H7 (cell line): ENCODE data around the gene NMRK2. TPM values are rescaled to one million over a fixed set of nuclear protein-coding genes. Genes with fewer than 3 reads are reported as not detected.
"Not testable (repeated sequence)": the region's sequence is repeated elsewhere in the genome, so short reads cannot be mapped to it uniquely, and the experiment has no call there.

Source experiments
- DNase-seq: peaks from one replicate; pipeline ENCODE4 v3.0.0; 2012
- H3K27me3 ChIP-seq: 2 replicates; pipeline ENCODE4 v1.6.0; 2011; ENCODE audit warnings: mild to moderate bottlenecking, low read length; ENCODE audit not compliant: control insufficient read depth, insufficient read depth
- H3K36me3 ChIP-seq: replicated peaks from 2 replicates; pipeline ENCODE4 v1.5.1; 2011; ENCODE audit warnings: low read length; ENCODE audit not compliant: control insufficient read depth, insufficient read depth
- H3K4me3 ChIP-seq: 2 replicates; pipeline ENCODE4 v1.5.1; 2011; ENCODE audit warnings: low read depth, mild to moderate bottlenecking, control low read depth, low read length, moderate library complexity; ENCODE audit not compliant: insufficient read depth
- total RNA-seq: library from RNA; depleted of rRNA; stranded (reverse); fragments of >200 nt; shearing (Covaris generic); gene quantifications from 2 replicates; pipeline ENCODE4 v1.2.3, GENCODE V29; 2014

NMRK2 gene
- total RNA-seq, 1 experiment from 2014 or later: 60.1 TPM

DNA sequence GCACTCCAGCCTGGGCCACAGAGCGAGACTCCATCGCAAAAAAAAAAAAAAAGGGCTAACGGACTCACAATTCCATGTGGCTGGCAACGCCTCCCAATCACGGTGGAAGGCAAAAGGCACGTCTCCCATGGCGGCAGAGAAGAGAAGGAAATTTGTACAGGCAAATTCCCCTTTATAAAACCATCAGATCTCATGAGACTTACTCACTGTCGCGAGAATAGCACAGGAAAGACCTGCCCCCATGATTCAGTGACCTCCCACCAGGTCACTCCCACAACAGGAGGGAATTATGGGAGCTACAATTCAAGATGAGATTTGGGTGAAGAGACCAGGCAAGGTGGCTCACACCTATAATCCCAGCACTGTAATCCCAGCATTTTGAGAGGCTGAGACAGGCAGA is 18.7 kb upstream of the NMRK2 start:
- Histone ChIP-seq H3K27me3 (no peaks in the 10 kb centered on the region), H3K4me3 (no peak overlapping the region), H3K36me3 (peaks cover 21% of the 10 kb centered on the region)
- no peak for DNase-seq

- no peak for DNase-seq
- H3K4me3 ChIP-seq: no peak overlapping the region
- H3K27me3 ChIP-seq: no peaks in the 10 kb centered on the region
- H3K36me3 ChIP-seq: peaks cover 10% of the 10 kb centered on the region
Measured at GRCh38 chr19:3916033-3916432, 16.8 kb upstream of the NMRK2 start.

GRCh38 chr19:3919793-3920192 is 13.1 kb upstream of the NMRK2 start:
- Histone ChIP-seq H3K27me3 (no peaks in the 10 kb centered on the region), H3K4me3 (no peak overlapping the region), H3K36me3 (peaks cover 10% of the 10 kb centered on the region)
- no peak for DNase-seq

DNA sequence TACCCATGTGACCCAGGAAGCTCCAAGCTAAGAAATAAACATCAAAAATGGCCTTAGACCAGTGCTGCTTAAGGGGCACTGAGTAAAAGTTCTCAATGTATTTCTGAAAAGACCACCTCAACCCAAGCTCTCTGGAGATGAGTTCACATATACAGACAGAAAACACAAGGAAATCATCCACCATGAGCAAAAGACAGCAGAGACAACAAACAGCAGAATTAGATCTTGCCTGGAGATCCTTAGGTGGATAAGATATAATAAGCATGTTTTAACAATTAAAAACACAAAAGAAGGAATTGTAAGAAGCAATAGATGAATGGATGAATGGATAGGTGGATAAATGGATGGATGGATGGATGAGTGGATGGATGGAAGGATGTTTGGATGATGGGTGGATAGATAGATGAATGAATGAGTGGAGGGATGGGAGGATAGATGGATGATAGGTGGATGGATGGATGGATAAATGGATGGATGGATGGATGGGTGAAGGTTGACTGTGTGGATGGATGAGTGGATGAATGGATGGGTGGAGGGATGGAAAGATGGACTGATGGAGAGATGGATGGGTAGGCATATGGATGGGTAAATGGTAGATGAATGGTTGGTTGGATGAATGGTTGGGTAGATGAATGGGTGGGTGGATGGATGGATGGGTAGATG is 9.6 kb upstream of the NMRK2 start:
- DNase-seq: no peak
- no peaks in the 10 kb centered on the region for H3K27me3 ChIP-seq

DNA sequence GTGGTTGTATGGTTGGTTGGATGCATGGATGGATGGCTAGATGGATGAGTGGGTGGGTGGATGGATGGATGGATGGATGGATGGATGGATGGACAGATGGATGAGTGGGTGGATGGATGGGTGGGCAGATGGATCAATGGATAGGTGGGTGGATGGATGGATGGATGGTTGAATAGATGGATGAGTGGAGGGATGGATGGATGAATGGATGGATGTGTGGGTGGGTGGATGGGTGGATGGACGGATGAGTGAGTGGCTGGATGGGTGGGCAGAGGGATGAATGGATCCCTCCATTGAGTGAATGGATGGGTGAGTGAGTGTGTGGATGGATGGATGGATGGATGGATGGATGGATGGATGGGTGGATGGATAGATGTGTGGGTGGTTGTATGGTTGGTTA is 9.0 kb upstream of the NMRK2 start:
- peaks cover 5% of the 10 kb centered on the region for H3K36me3 ChIP-seq
- no peak overlapping the region for H3K4me3 ChIP-seq
- DNase-seq: no peak
- H3K27me3 ChIP-seq: no peaks in the 10 kb centered on the region

More for the DNA sequence above, 9.6 kb upstream of the NMRK2 start:
- H3K36me3 ChIP-seq: peaks cover 9% of the 10 kb centered on the region
- no peak overlapping the region for H3K4me3 ChIP-seq

- Histone ChIP-seq H3K36me3 (no peaks in the 10 kb centered on the region), H3K27me3 (no peaks in the 10 kb centered on the region), H3K4me3 (no peak overlapping the region)
- peak; percentile 45 for DNase-seq
Measured at GRCh38 chr19:3931041-3931440, 1.8 kb upstream of the NMRK2 start.

DNA sequence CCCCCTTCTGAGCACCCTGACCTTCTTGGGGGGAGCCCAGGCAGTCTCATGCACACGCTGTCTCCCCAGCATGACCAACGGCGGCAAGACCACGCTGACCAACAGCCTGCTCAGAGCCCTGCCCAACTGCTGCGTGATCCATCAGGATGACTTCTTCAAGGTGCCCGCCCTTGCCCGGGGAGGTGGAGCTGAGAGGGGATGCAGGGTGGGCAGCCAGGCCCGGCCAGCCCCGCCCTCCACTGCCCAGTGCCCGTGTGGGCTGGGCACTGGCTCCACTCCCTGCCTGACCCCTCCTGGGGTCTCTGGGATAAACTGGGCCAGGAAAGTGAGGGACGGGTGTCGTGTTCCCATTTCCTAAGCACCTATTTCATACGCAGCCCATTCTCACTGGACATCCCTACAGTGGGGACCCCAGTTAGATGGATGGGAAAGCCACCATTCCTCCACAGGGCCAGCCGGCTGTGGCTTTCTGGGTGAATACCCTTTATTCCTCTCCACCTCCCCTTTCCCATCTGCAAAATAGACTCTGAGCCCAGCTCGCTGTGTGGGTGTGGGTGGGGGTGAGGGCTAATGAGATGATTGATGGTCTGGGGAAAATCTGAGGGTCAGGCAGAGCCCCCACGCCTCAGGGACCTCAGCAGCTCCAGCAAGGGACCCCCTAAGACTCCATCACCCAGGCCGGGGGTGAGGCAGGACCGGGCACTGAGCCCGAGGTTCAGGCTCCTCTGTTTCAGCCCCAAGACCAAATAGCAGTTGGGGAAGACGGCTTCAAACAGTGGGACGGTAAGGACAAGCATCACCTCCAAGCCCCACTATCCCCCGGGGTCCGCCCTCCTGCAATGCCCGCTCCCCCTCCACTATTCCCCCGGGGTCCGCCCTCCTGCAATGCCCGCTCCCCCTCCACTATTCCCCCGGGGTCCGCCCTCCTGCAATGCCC is 3.9 kb downstream of the NMRK2 start:
- DNase-seq: peak; percentile 48
- Histone ChIP-seq H3K27me3 (no peaks in the 10 kb centered on the region), H3K36me3 (no peaks in the 10 kb centered on the region; the same call in 1 of the 2 replicates), H3K4me3 (no peak overlapping the region)

- H3K27me3 ChIP-seq: not testable (repeated sequence)
Measured at GRCh38 chr19:3938300-3938950, 5.6 kb downstream of the NMRK2 start.

DNA sequence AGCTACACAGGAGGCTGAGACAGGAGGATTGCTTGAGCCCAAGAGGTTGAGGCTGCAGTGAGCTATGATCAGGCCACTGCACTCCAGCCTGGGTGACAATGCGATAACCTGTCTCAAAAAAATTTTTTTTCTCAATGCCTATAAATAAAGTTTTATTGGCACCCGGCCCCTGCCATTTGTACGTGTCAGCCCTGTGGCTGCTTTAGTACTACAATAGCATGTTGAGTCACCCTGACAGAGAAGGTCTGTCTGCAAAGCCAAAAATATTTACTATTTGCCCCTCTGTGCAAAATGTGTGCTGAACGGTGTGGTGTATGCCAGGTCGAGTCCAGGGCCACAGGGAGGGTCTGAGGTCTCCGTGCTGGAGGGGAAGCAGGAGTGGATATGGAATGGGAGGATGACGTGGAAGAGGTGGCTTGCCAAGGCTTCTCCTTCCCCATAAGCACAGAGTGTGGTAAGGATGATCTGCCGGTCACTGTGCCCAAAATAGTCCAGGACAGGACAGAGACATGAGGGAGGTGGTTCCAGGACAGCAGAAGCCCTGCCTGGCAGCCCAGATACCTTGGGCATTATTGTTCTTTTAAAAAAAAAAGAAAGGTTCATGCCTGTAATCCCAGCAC is 10.0 kb downstream of the NMRK2 start:
- no peaks in the 10 kb centered on the region for H3K27me3 ChIP-seq
- no peak overlapping the region for H3K4me3 ChIP-seq
- peaks cover 3% of the 10 kb centered on the region; the same call in 1 of the 2 replicates for H3K36me3 ChIP-seq
- no peak for DNase-seq

More at GRCh38 chr19:3938300-3938950, 5.6 kb downstream of the NMRK2 start:
- not testable (repeated sequence) for H3K36me3 ChIP-seq, DNase-seq, H3K4me3 ChIP-seq

- Histone ChIP-seq H3K4me3 (no peak overlapping the region), H3K27me3 (no peaks in the 10 kb centered on the region), H3K36me3 (peaks cover 3% of the 10 kb centered on the region; the same call in 1 of the 2 replicates)
- DNase-seq: no peak
Measured at GRCh38 chr19:3944018-3944721, 11.3 kb downstream of the NMRK2 start.

DNA sequence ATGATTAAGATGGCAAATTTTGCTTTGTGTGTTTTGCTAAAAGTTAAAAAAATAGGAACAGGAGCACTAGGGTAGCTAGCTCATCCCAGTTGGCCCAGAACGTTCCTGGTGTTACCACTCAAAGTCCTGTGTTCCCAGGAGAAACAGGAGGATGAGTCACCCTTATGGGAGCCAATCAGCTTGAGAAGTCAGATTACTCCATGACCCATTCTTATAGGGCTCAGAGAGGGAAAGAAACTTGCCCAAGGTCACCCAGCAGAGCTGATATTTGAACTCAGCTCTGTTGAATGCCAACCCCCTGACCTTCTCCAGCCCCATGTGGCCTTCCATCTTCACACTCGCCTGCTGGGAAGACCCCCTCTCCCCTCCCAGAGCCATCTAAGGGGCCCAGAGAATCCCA is 13.0 kb downstream of the NMRK2 start:
- H3K27me3 ChIP-seq: no peaks in the 10 kb centered on the region
- no peak for DNase-seq
- H3K4me3 ChIP-seq: no peak overlapping the region
- H3K36me3 ChIP-seq: peaks cover 3% of the 10 kb centered on the region; the same call in 1 of the 2 replicates

- not testable (repeated sequence) for H3K27me3 ChIP-seq, H3K4me3 ChIP-seq, H3K36me3 ChIP-seq, DNase-seq
Measured at GRCh38 chr19:3947316-3947933, 14.6 kb downstream of the NMRK2 start.

- Histone ChIP-seq H3K4me3 (no peak overlapping the region), H3K36me3 (peaks cover 1% of the 10 kb centered on the region; the same call in 1 of the 2 replicates), H3K27me3 (no peaks in the 10 kb centered on the region)
- DNase-seq: peak; percentile 49
Measured at GRCh38 chr19:3949294-3949693, 16.4 kb downstream of the NMRK2 start.
